ENCODE measurements around the gene STYK1. TPM values are rescaled to one million over a fixed set of nuclear protein-coding genes. Genes with fewer than 3 reads are reported as not detected.
"Not testable (repeated sequence)": the region's sequence is repeated elsewhere in the genome, so short reads cannot be mapped to it uniquely, and the experiment has no call there.

Gene STYK1
- polyA plus RNA-seq, 12 donors: 0.08 to 0.65 (median 0.23) TPM; not detected in 7

GRCh38 chr12:10620078-10620779, 53.6 kb downstream of the STYK1 start:
- DNase-seq: no peak

GRCh38 chr12:10618338-10618987, 55.4 kb downstream of the STYK1 start:
- DNase-seq: no peak

GRCh38 chr12:10617863-10618262, 56.0 kb downstream of the STYK1 start:
- no peak for DNase-seq

- no peak for DNase-seq
Measured at GRCh38 chr12:10615532-10615931, 58.3 kb downstream of the STYK1 start.

- DNase-seq: no peak
Measured at GRCh38 chr12:10614056-10614370, 59.8 kb downstream of the STYK1 start.

GRCh38 chr12:10613349-10614055, 60.4 kb downstream of the STYK1 start, which contains the start of gene MAGOHB:
Gene MAGOHB (minus strand): TSS chr12:10613609. CDS start chr12:10613532, 77 bp downstream.
- peak; percentile 99 for DNase-seq

GRCh38 chr12:10612984-10613348, 60.9 kb downstream of the STYK1 start:
- no peak for DNase-seq

- DNase-seq: no peak
Measured at GRCh38 chr12:10612110-10612509, 61.7 kb downstream of the STYK1 start.

- DNase-seq: not testable (repeated sequence)
Measured at GRCh38 chr12:10611258-10611657, 62.6 kb downstream of the STYK1 start.

- DNase-seq: no peak
Measured at GRCh38 chr12:10610188-10610587, 63.7 kb downstream of the STYK1 start.

GRCh38 chr12:10607885-10608458, 65.9 kb downstream of the STYK1 start:
- DNase-seq: no peak

- no peak for DNase-seq
Measured at GRCh38 chr12:10601860-10602259, 72.0 kb downstream of the STYK1 start.

GRCh38 chr12:10600988-10601387, 72.9 kb downstream of the STYK1 start:
- DNase-seq: no peak

- no peak for DNase-seq
Measured at GRCh38 chr12:10595881-10596280, 78.0 kb downstream of the STYK1 start.

- no peak for DNase-seq
Measured at GRCh38 chr12:10590966-10591365, 82.9 kb downstream of the STYK1 start.

- DNase-seq: no peak
Measured at GRCh38 chr12:10584415-10584814, 89.4 kb downstream of the STYK1 start.

- DNase-seq: no peak
Measured at GRCh38 chr12:10582704-10583103, 91.1 kb downstream of the STYK1 start.

- DNase-seq: not testable (repeated sequence)
Measured at GRCh38 chr12:10582133-10582532, 91.7 kb downstream of the STYK1 start.

GRCh38 chr12:10574307-10574706, 99.5 kb downstream of the STYK1 start:
- DNase-seq: no peak

GRCh38 chr12:10572021-10572490, 101.8 kb downstream of the STYK1 start:
- DNase-seq: not testable (repeated sequence)

GRCh38 chr12:10571141-10571540, 102.7 kb downstream of the STYK1 start:
- DNase-seq: no peak

Data from muscle of arm (tissue), 12 donors.